GM18858 (cell line): ENCODE measurements around the gene INAVA.
"Not testable (repeated sequence)": the region's sequence is repeated elsewhere in the genome, so short reads cannot be mapped to it uniquely, and the experiment has no call there.

Experiments used
- ATAC-seq: cut with Tn5 transposase; IDR thresholded peaks from one replicate; pipeline ENCODE4 v1.9.1; 2021; ENCODE audit not compliant: unreplicated experiment

Gene INAVA

GRCh38 chr1:200962151-200962550 is 67.5 kb downstream of the INAVA start:
- not testable (repeated sequence) for ATAC-seq

GRCh38 chr1:200962631-200963030 is 67.9 kb downstream of the INAVA start:
- ATAC-seq: no peak

GRCh38 chr1:200963076-200963475 is 68.4 kb downstream of the INAVA start:
- ATAC-seq: no peak

GRCh38 chr1:200963888-200964287 is 69.2 kb downstream of the INAVA start:
- ATAC-seq: not testable (repeated sequence)
